Neural cell (in vitro differentiated cells): ENCODE measurements around the gene CLCN4.

ENCODE experiments used
- EZH2 ChIP-seq: fragments of 200-600, 300-800 bp; shearing (Covaris generic), sonication (generic); IDR thresholded peaks from 2 replicates; pipeline ENCODE4 v1.6.1; 2014; ENCODE audit warnings: antibody characterized with exemption, low read length, borderline replicate concordance, mild to moderate bottlenecking; ENCODE audit not compliant: insufficient read depth, poor library complexity, severe bottlenecking
- MXI1 ChIP-seq: fragments of 450-650 bp; conservative IDR thresholded peaks from 2 replicates; pipeline ENCODE4 v1.6.1; 2014; ENCODE audit warnings: antibody characterized with exemption, mild to moderate bottlenecking; ENCODE audit not compliant: poor library complexity, severe bottlenecking
- POLR2AphosphoS5 ChIP-seq: IDR thresholded peaks from 2 replicates; pipeline ENCODE4 v1.6.1; 2012
- REST ChIP-seq: IDR thresholded peaks from 2 replicates; pipeline ENCODE4 v1.6.1; 2012; ENCODE audit warnings: borderline replicate concordance
- SMC3 ChIP-seq: fragments of 450-650 bp; conservative IDR thresholded peaks from 2 replicates; pipeline ENCODE4 v1.6.1; 2014; ENCODE audit warnings: antibody characterized with exemption, mild to moderate bottlenecking, moderate library complexity; ENCODE audit not compliant: poor library complexity
- TF ChIP-seq, protein P1 (sequence below): fragments of 450-650 bp; IDR thresholded peaks from 2 replicates; pipeline ENCODE4 v1.5.1; 2014; ENCODE audit warnings: antibody characterized with exemption, mild to moderate bottlenecking, moderate library complexity; ENCODE audit not compliant: poor library complexity, severe bottlenecking

GRCh38 chrX:10130354-10130753 lies 26.4 kb upstream of the CLCN4 start:
- TF ChIP-seq, protein P1, sequence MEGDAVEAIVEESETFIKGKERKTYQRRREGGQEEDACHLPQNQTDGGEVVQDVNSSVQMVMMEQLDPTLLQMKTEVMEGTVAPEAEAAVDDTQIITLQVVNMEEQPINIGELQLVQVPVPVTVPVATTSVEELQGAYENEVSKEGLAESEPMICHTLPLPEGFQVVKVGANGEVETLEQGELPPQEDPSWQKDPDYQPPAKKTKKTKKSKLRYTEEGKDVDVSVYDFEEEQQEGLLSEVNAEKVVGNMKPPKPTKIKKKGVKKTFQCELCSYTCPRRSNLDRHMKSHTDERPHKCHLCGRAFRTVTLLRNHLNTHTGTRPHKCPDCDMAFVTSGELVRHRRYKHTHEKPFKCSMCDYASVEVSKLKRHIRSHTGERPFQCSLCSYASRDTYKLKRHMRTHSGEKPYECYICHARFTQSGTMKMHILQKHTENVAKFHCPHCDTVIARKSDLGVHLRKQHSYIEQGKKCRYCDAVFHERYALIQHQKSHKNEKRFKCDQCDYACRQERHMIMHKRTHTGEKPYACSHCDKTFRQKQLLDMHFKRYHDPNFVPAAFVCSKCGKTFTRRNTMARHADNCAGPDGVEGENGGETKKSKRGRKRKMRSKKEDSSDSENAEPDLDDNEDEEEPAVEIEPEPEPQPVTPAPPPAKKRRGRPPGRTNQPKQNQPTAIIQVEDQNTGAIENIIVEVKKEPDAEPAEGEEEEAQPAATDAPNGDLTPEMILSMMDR = no peak
- TF ChIP-seq SMC3 (no peak), POLR2AphosphoS5 (no peak), EZH2 (no peak), MXI1 (no peak), REST (no peak)
